Mammary epithelial cell (primary cell): Measurements from ENCODE around the gene FARS2.

Experiments used
- EZH2 ChIP-seq: IDR thresholded peaks from 2 replicates; pipeline ENCODE4 v1.6.1; 2012; ENCODE audit warnings: low read length, inconsistent platforms, borderline replicate concordance
- TF ChIP-seq, protein P1 (sequence below), 2 donors: IDR thresholded peaks in 1 of 2; conservative IDR thresholded peaks in 1 of 2; 2 replicates each; pipeline ENCODE4 v1.5.1; 2011 to 2012; ENCODE audit warnings: inconsistent platforms in 2 of 2, low read length in 2 of 2, mild to moderate bottlenecking in 2 of 2, control low read depth in 1 of 2, low read depth in 1 of 2; ENCODE audit not compliant: insufficient read depth in 1 of 2; ENCODE audit errors: extremely low read depth in 1 of 2

DNA sequence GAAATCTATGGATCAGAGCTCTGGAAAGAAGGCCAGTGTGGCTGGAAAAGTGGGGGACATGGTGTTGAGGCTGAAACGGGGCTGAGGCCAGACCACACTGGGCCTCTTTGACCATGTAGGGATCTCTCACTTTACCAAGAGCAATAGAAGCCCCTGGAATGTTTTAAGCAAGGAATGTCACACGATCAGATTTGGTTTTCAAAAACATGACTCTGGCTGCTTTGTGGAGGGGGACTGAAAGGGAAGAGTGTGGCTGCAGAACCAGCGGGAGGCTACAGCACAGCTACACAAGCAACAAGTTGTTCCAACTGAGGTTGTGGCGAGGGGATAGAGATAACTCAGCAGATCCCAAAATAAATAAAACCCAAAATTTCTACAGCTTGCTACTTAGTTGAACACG is 399.5 kb downstream of the FARS2 start:
- TF ChIP-seq, protein P1, sequence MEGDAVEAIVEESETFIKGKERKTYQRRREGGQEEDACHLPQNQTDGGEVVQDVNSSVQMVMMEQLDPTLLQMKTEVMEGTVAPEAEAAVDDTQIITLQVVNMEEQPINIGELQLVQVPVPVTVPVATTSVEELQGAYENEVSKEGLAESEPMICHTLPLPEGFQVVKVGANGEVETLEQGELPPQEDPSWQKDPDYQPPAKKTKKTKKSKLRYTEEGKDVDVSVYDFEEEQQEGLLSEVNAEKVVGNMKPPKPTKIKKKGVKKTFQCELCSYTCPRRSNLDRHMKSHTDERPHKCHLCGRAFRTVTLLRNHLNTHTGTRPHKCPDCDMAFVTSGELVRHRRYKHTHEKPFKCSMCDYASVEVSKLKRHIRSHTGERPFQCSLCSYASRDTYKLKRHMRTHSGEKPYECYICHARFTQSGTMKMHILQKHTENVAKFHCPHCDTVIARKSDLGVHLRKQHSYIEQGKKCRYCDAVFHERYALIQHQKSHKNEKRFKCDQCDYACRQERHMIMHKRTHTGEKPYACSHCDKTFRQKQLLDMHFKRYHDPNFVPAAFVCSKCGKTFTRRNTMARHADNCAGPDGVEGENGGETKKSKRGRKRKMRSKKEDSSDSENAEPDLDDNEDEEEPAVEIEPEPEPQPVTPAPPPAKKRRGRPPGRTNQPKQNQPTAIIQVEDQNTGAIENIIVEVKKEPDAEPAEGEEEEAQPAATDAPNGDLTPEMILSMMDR (conservative IDR thresholded peaks at IDR 0.05 in 1 of 2, IDR thresholded peaks at IDR 0.05 in 1 of 2; ENCODE audit: extremely low read depth in 1 of 2, insufficient read depth in 1 of 2, low read depth in 1 of 2, low read length in 2 of 2): no peak
- no peak for TF ChIP-seq EZH2
